Spleen (tissue), 11 donors: ENCODE results near the gene TENT5C. TPM values are rescaled to one million over a fixed set of nuclear protein-coding genes. Genes with fewer than 3 reads are reported as not detected.

Experiments
- DNase-seq: peaks from one replicate; pipeline ENCODE4 v3.0.0-alpha.2; 2020
- H3K27ac ChIP-seq, 8 donors: fragments of 200-600 bp; sonication (generic) in 7 of 8; 1 replicate in 4 of 8; 2 replicates in 4 of 8; pipeline versions ENCODE4 v1.5.0 to v1.8.0; 2016 to 2021; ENCODE audit warnings: inconsistent platforms in 4 of 8, mild to moderate bottlenecking in 4 of 8, moderate library complexity in 1 of 8
- H3K27me3 ChIP-seq, 7 donors: fragments of 200-600 bp; sonication (generic) in 6 of 7; replicated peaks in 1 of 7; 1 replicate in 4 of 7; 2 replicates in 3 of 7; pipeline versions ENCODE4 v1.5.0 to v1.8.0; 2016 to 2021; ENCODE audit warnings: inconsistent platforms in 3 of 7, mild to moderate bottlenecking in 1 of 7
- H3K36me3 ChIP-seq, 6 donors: fragments of 200-600 bp; sonication (generic) in 5 of 6; 1 replicate in 4 of 6; 2 replicates in 2 of 6; pipeline versions ENCODE4 v1.5.0 to v1.8.0; 2016 to 2021; ENCODE audit warnings: inconsistent platforms in 2 of 6
- H3K4me1 ChIP-seq, 6 donors: fragments of 200-600 bp; sonication (generic) in 5 of 6; 1 replicate in 3 of 6; 2 replicates in 3 of 6; pipeline versions ENCODE4 v1.5.0 to v1.8.0; 2016 to 2021; ENCODE audit warnings: inconsistent platforms in 3 of 6
- H3K4me3 ChIP-seq, 8 donors: fragments of 200-600 bp; sonication (generic) in 7 of 8; 1 replicate in 4 of 8; 2 replicates in 4 of 8; pipeline versions ENCODE4 v1.5.0 to v1.8.0; 2016 to 2021; ENCODE audit warnings: inconsistent platforms in 4 of 8, mild to moderate bottlenecking in 4 of 8, moderate library complexity in 2 of 8
- H3K9me3 ChIP-seq, 8 donors: fragments of 200-600 bp; sonication (generic) in 7 of 8; 1 replicate in 4 of 8; 2 replicates in 4 of 8; pipeline versions ENCODE4 v1.5.0 to v1.8.0; 2016 to 2021; ENCODE audit warnings: inconsistent platforms in 4 of 8
- CTCF ChIP-seq, 11 experiments: fragments of 200-600 bp in 7 of 11; fragments of 450-650 bp in 4 of 11; sonication (generic) in 4 of 11; IDR thresholded peaks in 8 of 11; conservative IDR thresholded peaks in 3 of 11; 1 replicate in 7 of 11; 2 replicates in 4 of 11; pipeline versions ENCODE4 v1.4.0 to v1.8.0; 2016 to 2021; ENCODE audit warnings: antibody characterized with exemption in 11 of 11, inconsistent platforms in 4 of 11, mild to moderate bottlenecking in 1 of 11
- POLR2A ChIP-seq, 3 donors: fragments of 450-650 bp; IDR thresholded peaks; one replicate each; pipeline ENCODE4 v1.5.1; 2017; ENCODE audit warnings: antibody characterized with exemption in 3 of 3, mild to moderate bottlenecking in 1 of 3
- POLR2AphosphoS5 ChIP-seq, 3 donors: sonication (generic); formaldehyde crosslinking; IDR thresholded peaks; one replicate each; pipeline ENCODE4 v1.5.1; 2017; ENCODE audit warnings: antibody characterized with exemption in 3 of 3
- WGBS, 5 donors: extraction: QIAGEN DNeasy Blood & Tissue Kit in 3 of 5; methylation state at CpG; one replicate each; pipeline versions ENCODE4 v1.1.5 to v1.1.7; 2013 to 2018; 5-methylcytosine and 5-hydroxymethylcytosine counted together
- intact Hi-C: fragments of 100-400 bp; cut with DNase I; formaldehyde crosslinking; loops from one replicate; pipeline ENCODE4 v1.15.0; 2023; ENCODE audit warnings: low total_unique reads
- polyA plus RNA-seq, 3 donors: library from polyadenylated mRNA; stranded (reverse); fragments of 200-250 nt; gene quantifications; one replicate each; pipeline ENCODE4 v1.2.1, GENCODE V29; 2013
- total RNA-seq, 7 donors: library from RNA; depleted of rRNA in 3 of 7; stranded (reverse); fragments of >200 nt in 3 of 7; fragmentation: NEBNext Ultra II Directional in 4 of 7; extraction: Animal tissue kit (Norgen Biotek cat#: 25700) in 4 of 7; gene quantifications; one replicate each; pipeline versions ENCODE4 v1.1.0 to v1.2.1, GENCODE V29; 2016 to 2021
- donor health status: healthy with polysubstance abuse.
- donor health status: DM: no; HTN: no; CAD: no; lungs with moderate emphysema.
- donor health status: DM: no; HTN: no; CAD: no.
- donor health status: Bipolar disorder and iron deficiency.
- donor health status: healthy.
- donor health status: DM: no; HTN: no; CAD: no.
- donor health status: DM: yes; HTN: yes; CAD: no.

Gene TENT5C
- total and polyA plus RNA-seq, 10 donors, result 5.6 to 181 (median 37.0) TPM

DNA sequence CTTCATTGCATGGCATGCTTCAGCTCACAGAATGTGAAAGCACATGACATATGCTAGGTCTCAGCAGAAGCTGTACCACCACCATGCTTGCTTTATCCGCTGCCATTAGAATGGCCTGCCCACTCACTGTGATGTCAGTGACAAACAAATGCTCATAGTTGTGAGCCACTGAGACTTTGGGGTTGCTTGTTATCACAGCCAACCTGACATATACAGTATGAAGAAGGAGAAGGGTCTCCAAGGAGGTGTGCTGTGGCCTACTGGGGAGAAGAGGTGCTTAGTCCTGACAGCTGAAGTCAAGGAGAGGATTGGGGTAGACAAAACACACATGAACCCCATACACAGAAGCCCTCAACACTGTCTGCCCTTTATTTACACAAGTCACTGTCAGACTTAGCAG lies 19.5 kb upstream of the TENT5C start:
- intact Hi-C loops, result no loop called here
- no peak overlapping the region for H3K4me3 ChIP-seq
- 90 to 100% (median 96%) methylated on average over 1 of the region's 1 CpG for WGBS, 5 donors
- no peaks in the 10 kb centered on the region for H3K27me3 ChIP-seq
- no peak for DNase-seq
- H3K36me3 ChIP-seq, result no peaks in the 10 kb centered on the region
- no peaks in the 10 kb centered on the region for H3K4me1 ChIP-seq
- TF ChIP-seq POLR2AphosphoS5 (IDR thresholded peaks at IDR 0.05) (no peak), POLR2A (IDR thresholded peaks at IDR 0.05) (no peak), CTCF (IDR thresholded peaks at IDR 0.05 in 8 of 11, conservative IDR thresholded peaks at IDR 0.05 in 3 of 11) (no peak)
- no peaks in the 10 kb centered on the region for H3K9me3 ChIP-seq
- no peak overlapping the region for H3K27ac ChIP-seq

GRCh38 chr1:117586747-117587498 lies 18.9 kb upstream of the TENT5C start:
- no peak for TF ChIP-seq POLR2A (IDR thresholded peaks at IDR 0.05)
- no peak for TF ChIP-seq POLR2AphosphoS5 (IDR thresholded peaks at IDR 0.05)
- TF ChIP-seq CTCF (IDR thresholded peaks at IDR 0.05 in 8 of 11, conservative IDR thresholded peaks at IDR 0.05 in 3 of 11), result no peak
- Histone ChIP-seq H3K9me3 (no peaks in the 10 kb centered on the region), H3K4me3 (no peak overlapping the region), H3K36me3 (no peaks in the 10 kb centered on the region), H3K4me1 (no peaks in the 10 kb centered on the region), H3K27ac (no peak overlapping the region), H3K27me3 (no peaks in the 10 kb centered on the region)
- WGBS, 5 donors, result 77 to 86% (median 80%) methylated on average over 13 of the region's 13 CpGs
- DNase-seq, result peak; percentile 36
- intact Hi-C loops, result no loop called here

- 85 to 91% (median 87%) methylated on average over 13 to 14 of the region's 14 CpGs for WGBS, 5 donors
- intact Hi-C loops, result no loop called here
- DNase-seq, result peak; percentile 40
- no peaks in the 10 kb centered on the region for H3K36me3 ChIP-seq
- no peak overlapping the region for H3K4me3 ChIP-seq
- H3K9me3 ChIP-seq, result no peaks in the 10 kb centered on the region
- H3K27me3 ChIP-seq, result no peaks in the 10 kb centered on the region
- TF ChIP-seq POLR2A (IDR thresholded peaks at IDR 0.05) (no peak), POLR2AphosphoS5 (IDR thresholded peaks at IDR 0.05) (no peak), CTCF (IDR thresholded peaks at IDR 0.05 in 8 of 11, conservative IDR thresholded peaks at IDR 0.05 in 3 of 11) (no peak)
- H3K27ac ChIP-seq, result no peak overlapping the region
- no peaks in the 10 kb centered on the region for H3K4me1 ChIP-seq
These were observed 18.1 kb upstream of the TENT5C start for GRCh38 chr1:117587499-117588356.

- H3K9me3 ChIP-seq, result no peaks in the 10 kb centered on the region
- TF ChIP-seq CTCF (IDR thresholded peaks at IDR 0.05 in 8 of 11, conservative IDR thresholded peaks at IDR 0.05 in 3 of 11) (no peak), POLR2A (IDR thresholded peaks at IDR 0.05) (no peak), POLR2AphosphoS5 (IDR thresholded peaks at IDR 0.05) (no peak)
- H3K27ac ChIP-seq, result no peak overlapping the region
- no peaks in the 10 kb centered on the region for H3K27me3 ChIP-seq
- H3K36me3 ChIP-seq, result no peaks in the 10 kb centered on the region
- intact Hi-C loops, result no loop called here
- no peak for DNase-seq
- 66 to 82% (median 77%) methylated on average over 2 of the region's 2 CpGs for WGBS, 5 donors
- no peak overlapping the region for H3K4me3 ChIP-seq
- H3K4me1 ChIP-seq, result no peaks in the 10 kb centered on the region
These were observed 16.3 kb upstream of the TENT5C start for GRCh38 chr1:117589544-117589943.
